Left ventricle myocardium inferior (tissue), 1 donor: Measurements from ENCODE around the gene ARMC8. TPM values are rescaled to one million over a fixed set of nuclear protein-coding genes. Genes with fewer than 3 reads are reported as not detected.

Experiments used
- DNase-seq: peaks from one replicate; pipeline ENCODE4 v3.0.0-alpha.2; 2020
- H3K27ac ChIP-seq: fragments of 200-600 bp; replicated peaks from 2 replicates; pipeline ENCODE4 v1.8.0; 2021
- H3K27me3 ChIP-seq: fragments of 200-600 bp; 2 replicates; pipeline ENCODE4 v1.8.0; 2021; ENCODE audit warnings: low read depth
- H3K36me3 ChIP-seq: fragments of 200-600 bp; 2 replicates; pipeline ENCODE4 v1.8.0; 2021
- H3K4me1 ChIP-seq: fragments of 200-600 bp; 2 replicates; pipeline ENCODE4 v1.8.0; 2021
- H3K4me3 ChIP-seq: fragments of 200-600 bp; 2 replicates; pipeline ENCODE4 v1.8.0; 2021; ENCODE audit warnings: mild to moderate bottlenecking, moderate library complexity
- H3K9me3 ChIP-seq: fragments of 200-600 bp; replicated peaks from 2 replicates; pipeline ENCODE4 v1.8.0; 2021
- intact Hi-C: fragments of 100-400 bp; cut with micrococcal nuclease; formaldehyde crosslinking; loops from one replicate; pipeline ENCODE4 v1.11.0; 2022
- total RNA-seq: library from RNA; stranded (reverse); fragmentation: NEBNext Ultra II Directional; extraction: Animal tissue kit (Norgen Biotek cat#: 25700); gene quantifications from one replicate; pipeline ENCODE4 v1.2.1, GENCODE V29; 2021
- TF ChIP-seq, protein P1 (sequence below): fragments of 200-600 bp; IDR thresholded peaks from 2 replicates; pipeline ENCODE4 v1.8.0; 2021; ENCODE audit warnings: antibody characterized with exemption, mild to moderate bottlenecking, borderline replicate concordance
- donor health status: DM: no; HTN: yes; CAD: no; lungs with severe emphysema.

ARMC8 gene
- total RNA-seq, 1 donor from 2014 or later: 31.2 TPM

DNA sequence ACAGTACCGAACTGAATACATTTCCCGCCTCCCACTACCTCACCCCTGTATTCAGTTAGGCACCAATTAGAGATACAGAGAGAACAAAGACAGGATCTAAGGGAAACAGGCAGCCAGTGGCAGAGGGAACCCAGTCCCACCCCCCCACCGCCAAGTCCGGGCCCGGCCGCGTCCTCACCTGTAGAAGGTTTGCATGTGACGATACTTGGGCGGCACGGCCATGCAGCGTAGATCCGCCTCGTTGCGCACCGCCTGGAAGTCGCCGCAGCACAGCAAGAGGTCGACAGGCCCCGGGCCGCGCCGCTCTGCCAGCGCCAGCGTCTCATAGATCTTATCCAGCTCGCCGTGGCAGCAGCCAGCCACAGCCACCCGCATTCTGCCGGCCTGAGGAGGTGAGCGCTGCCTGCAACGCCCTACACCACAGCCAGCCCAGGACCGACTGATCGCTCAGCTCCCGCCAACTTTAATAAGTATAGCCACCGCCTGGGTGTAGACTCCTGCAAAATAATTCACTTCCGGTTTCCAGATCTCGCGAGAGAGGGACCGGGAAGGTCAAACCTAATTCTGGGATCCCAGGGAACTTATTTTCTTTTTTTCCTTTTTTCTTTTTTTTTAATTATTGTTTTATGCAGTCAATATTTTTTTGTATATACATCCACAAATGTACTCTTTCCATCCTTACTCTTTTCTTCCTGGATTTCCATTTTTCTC is 12.5 kb upstream of the ARMC8 start, which contains the start of gene DBR1:
DBR1 (minus strand) TSS at position 501 of the 711 bp plus-strand sequence; CDS start at position 375, 126 bp downstream.
- DNase-seq: peak; percentile 51
- Histone ChIP-seq H3K4me1 (peaks cover 30% of the 10 kb centered on the region), H3K27me3 (no peaks in the 10 kb centered on the region), H3K27ac (peak within 1 kb of the TSS; percentile 90), H3K36me3 (peaks cover 31% of the 10 kb centered on the region), H3K9me3 (no peaks in the 10 kb centered on the region), H3K4me3 (peak within 1 kb of the TSS; percentile 87)
- intact Hi-C loops: no loop called here
- TF ChIP-seq, protein P1, sequence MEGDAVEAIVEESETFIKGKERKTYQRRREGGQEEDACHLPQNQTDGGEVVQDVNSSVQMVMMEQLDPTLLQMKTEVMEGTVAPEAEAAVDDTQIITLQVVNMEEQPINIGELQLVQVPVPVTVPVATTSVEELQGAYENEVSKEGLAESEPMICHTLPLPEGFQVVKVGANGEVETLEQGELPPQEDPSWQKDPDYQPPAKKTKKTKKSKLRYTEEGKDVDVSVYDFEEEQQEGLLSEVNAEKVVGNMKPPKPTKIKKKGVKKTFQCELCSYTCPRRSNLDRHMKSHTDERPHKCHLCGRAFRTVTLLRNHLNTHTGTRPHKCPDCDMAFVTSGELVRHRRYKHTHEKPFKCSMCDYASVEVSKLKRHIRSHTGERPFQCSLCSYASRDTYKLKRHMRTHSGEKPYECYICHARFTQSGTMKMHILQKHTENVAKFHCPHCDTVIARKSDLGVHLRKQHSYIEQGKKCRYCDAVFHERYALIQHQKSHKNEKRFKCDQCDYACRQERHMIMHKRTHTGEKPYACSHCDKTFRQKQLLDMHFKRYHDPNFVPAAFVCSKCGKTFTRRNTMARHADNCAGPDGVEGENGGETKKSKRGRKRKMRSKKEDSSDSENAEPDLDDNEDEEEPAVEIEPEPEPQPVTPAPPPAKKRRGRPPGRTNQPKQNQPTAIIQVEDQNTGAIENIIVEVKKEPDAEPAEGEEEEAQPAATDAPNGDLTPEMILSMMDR: peak; percentile 9

DNA sequence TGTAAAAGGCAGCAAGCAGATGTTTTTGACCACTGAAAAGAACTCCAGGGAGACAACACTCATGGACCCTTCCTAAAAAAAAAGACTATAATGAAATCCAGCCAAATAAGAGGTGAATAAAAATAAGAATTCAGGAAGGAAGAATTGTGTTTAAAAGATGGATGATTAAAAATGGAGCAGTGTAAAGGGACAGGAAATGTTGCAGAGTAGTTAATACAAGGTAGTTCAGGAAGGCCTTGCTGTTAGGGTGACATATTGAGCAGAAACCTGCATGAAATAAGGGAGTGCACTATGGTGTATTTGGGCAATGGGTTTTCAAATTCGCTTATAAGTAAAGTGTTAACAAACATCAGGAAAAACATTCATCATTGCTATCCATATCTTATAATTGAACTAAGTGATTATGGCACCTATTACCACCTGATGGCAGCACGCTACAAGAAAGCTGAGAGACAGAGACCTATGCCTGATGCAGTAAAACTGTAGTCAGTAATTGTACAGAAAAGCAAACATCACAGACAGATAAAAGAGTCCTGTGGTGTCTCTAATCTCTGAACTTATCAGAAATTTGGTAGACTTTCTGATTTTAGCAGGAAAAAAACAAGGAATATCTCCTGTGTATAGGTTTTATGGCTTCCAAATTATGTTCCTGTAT is 6.6 kb upstream of the ARMC8 start:
- no peaks in the 10 kb centered on the region for H3K9me3 ChIP-seq
- H3K27me3 ChIP-seq: peaks cover 12% of the 10 kb centered on the region
- TF ChIP-seq, protein P1: peak; percentile 48
- H3K4me1 ChIP-seq: no peaks in the 10 kb centered on the region
- no peak overlapping the region for H3K27ac ChIP-seq
- intact Hi-C loops: no loop called here
- H3K36me3 ChIP-seq: no peaks in the 10 kb centered on the region
- H3K4me3 ChIP-seq: no peak overlapping the region
- DNase-seq: no peak

- intact Hi-C loops: no loop called here
These were observed 2.1 kb upstream of the ARMC8 start for GRCh38 chr3:138184994-138185393.

GRCh38 chr3:138186221-138186620 is 880 bp upstream of the ARMC8 start:
- Histone ChIP-seq H3K4me3 (peak overlapping the region; percentile 93), H3K27ac (no peak overlapping the region), H3K4me1 (peaks cover 49% of the 10 kb centered on the region), H3K36me3 (peaks cover 4% of the 10 kb centered on the region), H3K27me3 (peaks cover 12% of the 10 kb centered on the region), H3K9me3 (no peaks in the 10 kb centered on the region)
- intact Hi-C loops: no loop called here
- DNase-seq: no peak
- TF ChIP-seq, protein P1: no peak

More at GRCh38 chr3:138184994-138185393, 2.1 kb upstream of the ARMC8 start:
- Histone ChIP-seq H3K27ac (no peak overlapping the region), H3K9me3 (no peaks in the 10 kb centered on the region), H3K36me3 (peaks cover 4% of the 10 kb centered on the region), H3K27me3 (peaks cover 12% of the 10 kb centered on the region), H3K4me3 (no peak overlapping the region), H3K4me1 (peaks cover 37% of the 10 kb centered on the region)
- no peak for DNase-seq
- TF ChIP-seq, protein P1: no peak

DNA sequence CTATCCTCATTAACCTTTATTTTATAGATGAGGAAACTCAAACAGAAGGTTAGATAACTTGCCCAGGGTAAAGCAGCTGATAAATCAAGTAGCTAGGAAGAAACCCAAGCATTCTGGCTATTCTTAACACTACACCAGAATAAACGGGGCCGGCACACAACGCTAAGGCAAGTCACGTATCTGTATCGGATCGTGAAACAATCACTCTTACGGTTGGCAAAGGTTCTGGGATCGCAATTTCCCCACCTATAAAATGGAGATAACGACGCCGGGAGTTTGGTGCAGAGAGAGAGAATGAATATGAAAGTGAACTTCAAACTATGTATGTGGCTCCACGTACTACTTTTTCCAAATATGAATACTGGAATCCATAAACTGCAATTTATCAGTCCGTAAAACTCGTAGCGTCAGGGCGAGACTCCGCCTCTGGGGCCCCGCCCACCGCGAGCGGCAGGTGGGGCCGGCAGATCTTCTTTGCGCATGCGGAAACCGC is 252 bp upstream of the ARMC8 start:
- TF ChIP-seq, protein P1: no peak
- Histone ChIP-seq H3K27me3 (peaks cover 12% of the 10 kb centered on the region), H3K4me3 (peak overlapping the region; percentile 93), H3K4me1 (peaks cover 51% of the 10 kb centered on the region), H3K9me3 (no peaks in the 10 kb centered on the region), H3K27ac (peak overlapping the region; percentile 94), H3K36me3 (peaks cover 4% of the 10 kb centered on the region)
- peak; percentile 93 for DNase-seq
- intact Hi-C loops: no loop called here
